GDM1 (cell line): ENCODE data around the gene ALPK1.
"Not testable (repeated sequence)": the region's sequence is repeated elsewhere in the genome, so short reads cannot be mapped to it uniquely, and the experiment has no call there.

ENCODE experiments used
- DNase-seq: peaks from one replicate; lab custom pipeline; 2025; lab: John Stamatoyannopoulos, UW

ALPK1 gene

GRCh38 chr4:112453321-112453720, 156.2 kb downstream of the ALPK1 start:
- DNase-seq: no peak

- DNase-seq: no peak
Measured at GRCh38 chr4:112472318-112472717, 175.1 kb downstream of the ALPK1 start.

GRCh38 chr4:112473985-112474384, 176.8 kb downstream of the ALPK1 start:
- DNase-seq: no peak

- no peak for DNase-seq
Measured at GRCh38 chr4:112485930-112486329, 188.8 kb downstream of the ALPK1 start.

GRCh38 chr4:112490808-112491207, 193.6 kb downstream of the ALPK1 start:
- not testable (repeated sequence) for DNase-seq
